HG02970 (cell line): ENCODE data around the gene IGIP.
A peak's percentile ranks its signal among the peaks of the same experiment; 100 is the strongest.

Source experiments
- ATAC-seq: cut with Tn5 transposase; IDR thresholded peaks from one replicate; pipeline ENCODE4 v1.9.1; 2021; ENCODE audit warnings: mild to moderate bottlenecking, moderate library complexity, moderate number of reproducible peaks; ENCODE audit not compliant: unreplicated experiment, low FRiP score

Gene IGIP

DNA sequence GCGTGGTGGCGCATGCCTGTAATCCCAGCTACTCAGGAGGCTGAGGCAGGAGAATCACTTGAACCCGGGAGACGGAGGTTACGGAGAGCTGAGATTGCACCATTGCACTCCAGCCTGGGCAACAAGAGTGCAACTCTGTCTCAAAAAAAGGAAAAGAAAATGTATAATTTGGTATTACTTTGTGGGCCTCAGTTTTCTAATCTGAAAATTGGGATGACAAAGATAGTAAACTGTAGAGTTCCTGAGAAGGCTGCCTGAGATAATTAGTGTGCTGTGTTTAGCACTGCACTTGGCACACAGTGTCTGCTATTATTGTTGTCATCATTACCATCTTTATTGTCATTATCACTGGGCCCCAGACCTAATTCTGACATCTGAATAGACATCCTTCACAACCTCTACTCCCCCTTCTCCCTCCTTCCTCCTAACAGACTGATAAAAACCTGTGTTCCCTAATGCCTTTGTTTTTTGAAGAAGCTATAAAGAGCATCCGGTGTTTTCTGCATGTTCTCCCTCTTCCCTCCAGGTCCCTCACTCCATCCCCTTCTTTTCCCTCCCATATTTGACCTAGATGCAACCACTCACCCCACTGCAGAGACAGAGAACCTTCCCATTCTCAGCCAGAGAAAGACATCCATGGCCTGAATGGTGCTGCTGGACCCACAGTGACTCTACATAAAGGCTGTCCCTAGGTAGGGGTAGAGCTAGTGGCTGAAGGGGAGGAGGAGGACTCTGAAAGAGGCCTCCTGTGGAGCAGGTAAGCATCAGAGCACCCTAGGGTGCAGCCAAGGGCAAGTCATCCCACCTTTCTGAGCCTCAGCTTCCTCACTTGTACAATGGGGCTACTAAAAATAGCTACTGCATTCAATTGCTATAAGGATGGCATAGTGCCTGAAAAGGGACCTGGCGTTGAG is 33.5 kb downstream of the IGIP start:
- no peak for ATAC-seq

DNA sequence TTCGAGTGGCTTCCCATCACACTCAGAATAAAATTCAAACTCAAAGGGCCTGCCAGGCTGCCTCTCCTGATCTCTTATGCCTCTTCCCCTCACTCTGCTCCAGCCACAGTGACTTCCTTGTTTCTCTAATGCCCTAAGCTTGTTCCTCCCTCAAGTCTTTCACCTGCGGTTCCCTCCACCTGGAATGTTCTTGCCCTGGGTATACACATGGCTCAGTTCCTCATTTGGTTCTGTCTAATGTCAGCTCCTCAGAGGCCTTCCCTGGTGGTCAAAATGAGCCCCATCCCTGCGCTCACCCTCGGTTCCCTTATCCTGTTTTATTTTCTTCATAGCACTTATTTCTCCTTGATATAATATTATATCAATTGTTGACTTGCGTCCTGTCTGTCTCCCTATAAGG is 36.5 kb downstream of the IGIP start:
- ATAC-seq = no peak

DNA sequence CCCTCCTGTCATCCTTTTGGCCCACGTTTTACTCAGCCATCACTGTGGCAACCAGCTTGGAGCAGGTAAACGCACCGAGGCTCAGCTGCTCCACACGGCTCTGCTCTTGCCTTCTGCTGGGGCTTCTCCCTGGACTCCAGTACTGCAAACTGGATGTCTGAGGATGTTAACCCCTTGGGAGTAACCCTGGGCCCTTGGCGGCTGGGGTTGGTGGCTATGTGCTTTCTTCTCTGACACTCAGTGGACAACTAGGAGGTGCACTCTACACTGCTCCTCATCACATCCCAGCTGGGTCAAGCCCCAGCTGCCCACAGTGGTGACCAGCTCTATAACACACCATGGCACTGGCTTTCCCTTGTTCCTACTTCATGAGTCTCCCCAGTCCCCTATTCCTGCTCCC is 37.0 kb downstream of the IGIP start:
- ATAC-seq = no peak

DNA sequence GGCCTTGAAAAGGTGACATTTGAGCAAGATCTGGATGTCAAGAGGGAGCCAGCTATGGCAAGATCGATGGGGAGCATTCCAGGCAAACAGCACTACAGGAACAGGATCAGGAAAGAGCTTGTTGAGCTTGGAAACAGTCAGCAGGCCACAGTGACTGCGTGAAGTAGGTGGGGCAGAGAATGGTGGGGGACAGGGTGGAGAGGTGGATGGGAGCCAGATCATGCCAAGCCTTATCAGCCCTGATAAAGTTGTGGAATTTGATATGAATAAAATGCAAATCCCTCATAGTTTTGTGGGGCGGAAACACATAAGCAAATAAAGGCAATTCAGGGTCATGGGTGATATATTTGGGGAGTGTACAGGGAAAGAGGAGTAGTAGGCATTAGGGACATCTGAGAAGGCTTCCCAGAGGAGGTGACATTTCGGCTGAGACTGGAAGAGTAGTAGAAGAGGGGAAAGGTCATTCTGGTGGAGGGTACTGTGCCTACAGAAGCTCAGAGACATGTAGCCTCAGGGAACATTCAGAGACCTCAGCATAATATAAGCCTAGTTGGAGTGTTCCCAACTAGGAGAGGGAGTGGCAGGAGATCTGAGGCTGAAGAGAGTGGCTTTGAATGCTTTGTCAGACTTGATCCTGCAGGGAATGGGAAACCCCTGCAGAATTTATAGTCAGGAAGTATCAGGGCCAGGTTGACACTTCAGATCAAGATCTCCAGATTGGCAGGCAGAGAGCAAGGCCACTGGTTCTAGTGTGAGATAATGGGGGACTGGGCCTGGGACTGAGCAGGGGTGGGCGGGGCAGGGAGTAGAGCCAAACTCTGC is 39.6 kb downstream of the IGIP start:
- no peak for ATAC-seq

DNA sequence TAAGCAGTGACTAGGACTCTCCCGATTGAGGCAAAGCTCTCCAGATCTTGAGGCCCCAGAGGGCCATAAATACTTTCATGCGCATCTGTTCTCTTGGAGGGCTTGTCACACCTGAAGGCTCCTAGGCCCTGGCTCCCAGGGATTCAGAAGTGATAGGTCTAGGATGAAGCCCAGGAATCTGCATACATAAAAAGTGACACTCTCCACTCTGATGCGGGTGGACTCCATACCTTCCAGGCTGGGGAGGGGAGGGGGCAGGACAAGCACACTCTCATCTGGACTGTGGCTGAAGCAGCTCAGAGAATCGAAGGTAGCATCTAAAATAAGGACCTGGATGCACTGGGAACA is 40.2 kb downstream of the IGIP start:
- ATAC-seq = no peak

DNA sequence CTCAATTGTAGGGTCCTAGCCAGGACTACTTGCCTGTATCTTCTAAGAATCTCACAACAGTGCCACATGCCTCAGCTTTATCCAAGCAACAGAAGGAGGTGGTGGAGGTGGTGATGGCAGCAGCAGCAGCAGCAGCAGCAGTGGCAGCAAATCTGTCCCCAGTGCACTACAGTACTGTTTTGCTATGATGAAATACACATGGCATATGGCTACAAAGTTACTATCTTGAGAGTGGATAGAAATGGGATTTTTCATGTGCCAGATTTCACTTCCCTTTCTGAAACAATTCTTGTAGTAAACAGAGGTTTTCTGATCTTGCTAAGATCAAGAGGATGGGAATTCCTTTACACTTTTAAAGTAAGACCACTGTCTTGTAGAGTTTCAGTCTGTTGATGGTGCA is 41.2 kb downstream of the IGIP start:
- ATAC-seq = no peak

DNA sequence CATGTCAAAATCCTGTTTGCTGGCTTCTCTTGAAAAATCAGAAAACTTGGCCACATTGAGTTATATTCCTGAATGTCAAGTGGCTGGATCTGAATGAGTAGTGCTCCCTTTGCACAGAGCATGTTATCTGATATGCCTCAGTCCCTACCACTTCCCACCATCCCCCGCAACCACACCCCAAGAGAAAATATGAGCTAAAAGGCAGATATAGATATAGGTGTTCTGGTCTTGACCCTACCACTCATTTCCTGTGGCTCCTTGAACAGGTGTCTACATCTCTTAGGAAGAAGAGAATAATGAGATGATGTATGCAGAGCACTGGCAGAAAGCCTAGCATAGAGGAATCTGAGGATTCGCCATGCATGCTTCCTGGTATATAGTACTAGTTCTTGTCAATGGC is 42.6 kb downstream of the IGIP start:
- ATAC-seq = no peak

DNA sequence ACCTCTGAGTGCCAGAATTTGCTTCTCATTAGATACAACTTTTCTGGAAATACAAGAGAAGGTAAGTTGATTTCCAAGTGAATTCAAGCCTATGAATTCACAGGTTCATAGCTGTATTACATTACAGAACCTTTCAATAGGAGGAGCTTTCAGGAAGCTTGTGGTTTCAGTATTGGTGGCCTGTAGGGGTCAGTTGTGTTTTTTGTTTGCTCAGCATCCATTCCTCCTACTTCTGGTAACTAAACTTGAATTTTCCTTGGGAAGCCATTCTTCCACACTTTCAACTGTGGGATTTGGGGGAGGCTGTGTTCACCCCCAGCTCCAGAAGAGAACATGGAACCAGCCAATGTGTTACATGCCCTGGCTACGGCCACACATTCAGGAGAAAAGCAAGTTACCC is 43.7 kb downstream of the IGIP start:
- no peak for ATAC-seq

DNA sequence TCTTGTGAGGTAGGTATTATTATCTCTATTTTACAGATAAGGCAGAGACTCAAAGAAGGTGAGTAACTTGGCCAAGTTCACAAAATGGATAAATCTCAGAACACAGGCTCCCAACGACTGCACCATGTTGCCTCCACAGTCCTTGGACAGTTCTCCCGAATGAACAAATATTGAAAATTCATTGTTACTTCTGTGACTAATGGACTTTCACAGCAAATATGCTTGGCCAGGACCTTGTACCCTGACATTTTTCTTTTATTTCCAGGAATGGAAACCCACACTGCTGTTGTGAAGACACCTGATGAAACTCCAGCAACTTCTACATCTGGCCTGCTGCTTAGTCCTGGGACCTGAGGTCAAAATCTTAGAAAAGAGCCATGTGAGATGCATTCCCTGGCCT is 46.7 kb downstream of the IGIP start:
- no peak for ATAC-seq

DNA sequence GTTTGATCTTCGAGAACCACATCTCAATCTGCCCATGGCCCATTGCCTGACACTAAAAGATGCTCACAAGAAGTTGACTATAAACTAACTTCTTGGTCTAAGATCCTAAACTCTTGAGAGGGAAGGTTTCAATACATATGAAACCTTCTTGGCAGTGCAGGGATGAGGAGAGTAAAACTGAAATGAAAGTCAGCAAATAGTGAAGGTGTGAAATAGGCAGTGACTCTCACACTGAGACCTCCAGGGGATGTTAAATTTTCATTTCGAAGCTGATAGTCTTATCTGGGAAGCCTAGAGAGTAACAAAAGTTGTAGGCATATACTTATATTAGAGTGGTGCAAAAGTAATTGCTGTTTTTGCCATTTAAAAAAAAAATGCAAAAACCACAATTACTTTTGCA is 48.3 kb downstream of the IGIP start:
- no peak for ATAC-seq

DNA sequence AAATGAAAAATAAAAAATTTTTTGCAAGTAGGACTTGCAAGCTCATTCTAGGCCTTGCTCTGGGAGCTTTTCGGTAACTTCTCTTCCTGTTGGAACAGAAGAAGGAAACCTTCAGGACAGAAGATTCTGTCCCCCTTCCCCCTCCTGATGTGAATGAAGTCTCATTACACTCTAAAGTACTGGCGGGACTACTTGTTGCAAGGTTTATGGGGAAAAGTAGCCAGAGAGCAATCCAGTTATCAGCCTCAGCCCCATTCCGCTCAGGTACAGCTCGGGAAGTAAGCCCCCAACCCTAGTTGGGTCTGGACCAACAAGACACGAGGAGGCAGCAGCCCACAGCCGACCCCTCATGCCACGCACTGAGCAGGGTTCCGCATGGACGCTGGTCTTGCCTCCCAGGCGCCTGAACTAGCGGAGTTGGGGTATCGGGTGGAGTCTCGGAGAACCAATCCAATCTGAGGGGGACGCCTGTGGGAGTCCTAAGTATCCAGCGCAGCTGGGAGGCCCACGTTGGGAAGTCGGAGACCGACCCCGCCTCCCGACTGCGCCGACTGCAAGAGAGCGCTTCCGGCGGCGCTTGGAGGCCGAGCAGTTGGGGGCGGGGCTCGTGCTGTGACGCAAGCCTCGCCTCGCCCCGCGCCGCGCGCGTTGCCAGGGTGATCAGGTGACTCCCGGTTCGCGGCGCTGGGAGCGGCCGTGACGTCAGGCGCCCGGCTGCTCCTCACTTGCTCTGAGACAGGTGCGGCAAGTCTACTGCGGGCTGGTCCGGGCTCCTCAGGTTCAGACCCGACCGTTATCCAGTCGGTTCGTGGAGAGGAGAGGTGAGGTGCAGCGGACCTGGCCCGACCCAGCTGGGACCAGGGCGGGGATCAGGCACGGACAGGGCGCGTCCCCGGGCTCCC is 49.0 kb downstream of the IGIP start, which contains the start of gene CYSTM1:
Gene CYSTM1, plus strand, starts transcription at position 724 of the 902 bp plus-strand sequence. CDS start 19,278 bp downstream, outside the sequence.
- ATAC-seq = peak; percentile 88

DNA sequence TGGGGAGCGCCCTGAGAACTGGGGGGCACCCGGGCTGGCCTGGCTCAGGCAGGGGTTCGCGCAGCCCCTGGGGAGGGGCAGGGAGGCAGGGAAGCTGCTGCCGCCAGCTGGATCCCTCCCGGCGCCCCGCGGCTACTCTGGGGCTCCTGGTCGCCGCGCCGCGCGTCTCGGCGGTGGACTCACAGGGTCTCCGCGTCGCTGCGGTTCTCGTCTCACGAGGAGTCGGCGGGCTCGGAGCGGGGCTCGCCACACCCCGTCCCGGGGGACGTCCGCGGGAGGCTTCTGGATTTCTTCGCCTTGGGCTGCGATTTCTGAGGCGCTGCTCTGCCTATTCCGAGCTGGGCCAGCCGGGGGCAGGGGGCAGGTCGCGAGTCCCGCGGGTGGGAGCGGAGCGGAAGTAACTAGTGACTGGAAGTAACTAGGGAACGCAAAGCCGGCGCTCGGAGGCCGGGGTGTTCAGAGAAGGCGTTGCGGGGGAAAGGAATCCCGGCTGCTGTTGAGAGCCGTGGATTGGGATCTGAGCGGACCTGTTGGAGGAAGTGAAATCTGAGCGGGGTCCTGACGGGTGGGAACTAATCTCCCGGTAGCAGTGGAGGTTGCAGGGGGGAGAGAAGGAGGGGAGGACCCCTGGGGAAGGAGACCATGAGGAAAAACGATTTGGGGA is 49.8 kb downstream of the IGIP start:
- ATAC-seq = peak; percentile 41

DNA sequence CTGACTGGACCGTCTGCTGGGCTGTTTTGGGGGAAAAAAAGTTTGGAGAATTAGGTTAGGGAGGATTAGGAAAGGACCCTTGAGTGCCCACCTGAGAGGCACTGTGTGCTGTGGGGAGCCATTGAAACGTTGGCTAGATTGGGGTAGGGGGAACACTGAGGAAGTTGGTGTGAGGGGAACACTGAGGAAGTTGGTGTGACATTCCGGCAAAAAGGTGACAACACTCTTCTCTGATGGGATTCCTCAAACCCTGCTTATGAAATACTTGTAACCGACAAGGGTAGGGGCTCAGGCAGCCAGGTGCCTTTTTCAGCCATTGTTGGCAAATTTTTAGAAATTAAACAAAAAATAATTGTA is 50.3 kb downstream of the IGIP start:
- no peak for ATAC-seq

DNA sequence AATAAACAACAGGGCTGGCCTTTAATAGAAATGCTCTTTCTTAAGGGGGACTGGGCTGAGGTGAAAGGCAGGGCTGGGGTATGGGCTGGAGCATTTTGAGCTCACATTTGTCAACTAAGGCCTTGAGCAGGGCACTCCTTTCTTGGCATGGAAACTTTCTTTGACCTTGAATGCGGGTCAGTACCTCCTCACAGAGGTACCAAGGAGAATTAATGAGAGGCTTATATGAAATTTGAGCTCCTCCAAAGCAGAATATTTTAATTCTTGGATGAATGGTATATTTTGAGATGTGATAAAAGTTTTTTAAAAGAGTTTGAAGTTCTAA is 52.3 kb downstream of the IGIP start:
- ATAC-seq = no peak

DNA sequence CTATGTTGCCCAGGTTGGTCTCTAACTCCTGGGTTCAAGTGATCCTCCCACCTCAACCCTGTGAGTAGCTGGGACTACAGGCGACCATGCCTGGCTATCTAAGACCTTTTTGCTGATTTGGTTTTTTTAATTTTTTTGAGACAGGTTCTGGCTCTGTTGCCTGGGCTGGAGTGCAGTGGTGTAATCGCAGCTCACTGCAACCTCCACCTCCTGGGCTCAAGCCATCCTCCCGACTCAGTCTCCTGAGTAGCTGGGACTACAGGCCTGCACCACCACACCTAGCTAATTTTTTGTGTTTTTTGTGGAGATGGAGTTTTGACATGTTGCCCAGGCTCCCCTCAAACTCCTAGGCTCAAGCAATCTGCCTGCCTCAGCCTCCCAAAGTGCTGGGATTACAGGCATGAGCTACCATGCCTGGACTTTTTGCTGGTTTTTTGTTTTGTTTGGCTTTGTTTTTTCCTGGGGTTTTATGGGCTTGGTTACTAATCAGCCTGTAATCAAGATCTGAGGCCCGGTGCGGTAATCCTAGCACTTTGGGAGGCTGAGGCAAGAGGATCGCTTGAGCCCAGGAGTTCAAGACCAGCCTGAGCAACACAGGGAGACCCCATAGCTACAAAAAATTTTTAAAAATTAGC is 52.9 kb downstream of the IGIP start:
- ATAC-seq = no peak
